Sigmoid colon (tissue), 4 donors: ENCODE results near the gene TMEM14A.

Source experiments
- EP300 ChIP-seq, 4 donors: sonication (generic); formaldehyde crosslinking; IDR thresholded peaks; one replicate each; pipeline ENCODE4 v1.6.1; 2017; ENCODE audit warnings: antibody characterized with exemption in 4 of 4
- POLR2A ChIP-seq, 2 donors: fragments of 450-650 bp; IDR thresholded peaks; one replicate each; pipeline ENCODE4 v1.6.1; 2016; ENCODE audit warnings: antibody characterized with exemption in 2 of 2, mild to moderate bottlenecking in 2 of 2, moderate library complexity in 2 of 2
- POLR2AphosphoS5 ChIP-seq, 4 donors: sonication (generic); formaldehyde crosslinking; IDR thresholded peaks; one replicate each; pipeline ENCODE4 v1.6.1; 2017; ENCODE audit warnings: antibody characterized with exemption in 4 of 4
- TF ChIP-seq, protein P1 (sequence below), 4 experiments: fragments of 450-650 bp in 3 of 4; fragments of 200-600 bp in 1 of 4; IDR thresholded peaks; one replicate each; pipeline ENCODE4 v1.5.1; 2016 to 2019; ENCODE audit warnings: antibody characterized with exemption in 4 of 4, mild to moderate bottlenecking in 3 of 4, moderate library complexity in 2 of 4

DNA sequence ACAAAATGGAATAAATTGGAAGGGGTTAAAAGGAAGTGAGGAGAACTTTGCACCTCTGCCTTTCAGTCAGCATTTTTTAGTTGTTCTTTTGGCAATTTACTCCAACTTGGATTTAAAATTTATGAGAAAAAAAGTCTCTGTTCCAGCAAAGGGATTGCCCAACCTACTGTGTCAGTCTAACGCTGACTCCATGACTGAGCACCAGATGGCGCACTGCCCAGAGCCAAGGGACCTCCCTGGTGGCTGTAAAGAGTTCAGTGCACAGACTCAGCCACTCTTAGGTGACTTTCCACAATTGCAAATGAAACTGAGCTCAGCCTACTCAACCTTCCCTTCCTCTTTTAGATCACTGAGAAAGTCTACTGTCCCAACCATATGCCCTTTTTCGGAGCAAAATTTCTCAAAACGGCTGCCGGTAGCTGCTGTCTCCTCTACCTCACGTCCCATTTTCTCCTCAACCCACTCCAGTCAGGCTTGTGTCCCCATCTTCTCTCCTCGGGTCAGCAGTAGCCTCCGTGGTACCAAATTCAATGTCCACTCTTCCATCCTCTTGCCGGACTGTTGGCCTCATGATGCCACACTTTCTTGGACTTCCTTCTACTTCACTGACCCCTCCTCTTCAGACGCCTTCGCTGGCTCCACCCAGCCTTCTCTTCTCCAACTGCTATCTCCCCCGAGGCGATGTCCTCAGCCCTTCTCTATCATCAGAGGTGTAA lies 53.7 kb downstream of the TMEM14A start:
- TF ChIP-seq, protein P1, sequence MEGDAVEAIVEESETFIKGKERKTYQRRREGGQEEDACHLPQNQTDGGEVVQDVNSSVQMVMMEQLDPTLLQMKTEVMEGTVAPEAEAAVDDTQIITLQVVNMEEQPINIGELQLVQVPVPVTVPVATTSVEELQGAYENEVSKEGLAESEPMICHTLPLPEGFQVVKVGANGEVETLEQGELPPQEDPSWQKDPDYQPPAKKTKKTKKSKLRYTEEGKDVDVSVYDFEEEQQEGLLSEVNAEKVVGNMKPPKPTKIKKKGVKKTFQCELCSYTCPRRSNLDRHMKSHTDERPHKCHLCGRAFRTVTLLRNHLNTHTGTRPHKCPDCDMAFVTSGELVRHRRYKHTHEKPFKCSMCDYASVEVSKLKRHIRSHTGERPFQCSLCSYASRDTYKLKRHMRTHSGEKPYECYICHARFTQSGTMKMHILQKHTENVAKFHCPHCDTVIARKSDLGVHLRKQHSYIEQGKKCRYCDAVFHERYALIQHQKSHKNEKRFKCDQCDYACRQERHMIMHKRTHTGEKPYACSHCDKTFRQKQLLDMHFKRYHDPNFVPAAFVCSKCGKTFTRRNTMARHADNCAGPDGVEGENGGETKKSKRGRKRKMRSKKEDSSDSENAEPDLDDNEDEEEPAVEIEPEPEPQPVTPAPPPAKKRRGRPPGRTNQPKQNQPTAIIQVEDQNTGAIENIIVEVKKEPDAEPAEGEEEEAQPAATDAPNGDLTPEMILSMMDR (IDR thresholded peaks at IDR 0.05): no peak
- TF ChIP-seq POLR2A (IDR thresholded peaks at IDR 0.05) (no peak), POLR2AphosphoS5 (IDR thresholded peaks at IDR 0.05) (no peak), EP300 (IDR thresholded peaks at IDR 0.05) (no peak)
